AG09309 (cell line): Measurements from ENCODE around the gene CADM1.
A peak's percentile ranks its signal among the peaks of the same experiment; 100 is the strongest.

Experiments used
- DNase-seq: peaks from one replicate; pipeline ENCODE4 v3.0.0-alpha.2; 2010; ENCODE audit warnings: low read depth
- H3K4me3 ChIP-seq: 2 replicates; pipeline ENCODE4 v1.5.1; 2011; ENCODE audit warnings: mild to moderate bottlenecking, low read depth, low read length, moderate library complexity; ENCODE audit not compliant: control insufficient read depth
- CTCF ChIP-seq: IDR thresholded peaks from 2 replicates; pipeline ENCODE4 v1.5.1; 2011; ENCODE audit warnings: mild to moderate bottlenecking, low read depth, low read length, inconsistent platforms; ENCODE audit not compliant: insufficient read depth, control insufficient read depth; ENCODE audit errors: missing control alignments

CADM1 gene

DNA sequence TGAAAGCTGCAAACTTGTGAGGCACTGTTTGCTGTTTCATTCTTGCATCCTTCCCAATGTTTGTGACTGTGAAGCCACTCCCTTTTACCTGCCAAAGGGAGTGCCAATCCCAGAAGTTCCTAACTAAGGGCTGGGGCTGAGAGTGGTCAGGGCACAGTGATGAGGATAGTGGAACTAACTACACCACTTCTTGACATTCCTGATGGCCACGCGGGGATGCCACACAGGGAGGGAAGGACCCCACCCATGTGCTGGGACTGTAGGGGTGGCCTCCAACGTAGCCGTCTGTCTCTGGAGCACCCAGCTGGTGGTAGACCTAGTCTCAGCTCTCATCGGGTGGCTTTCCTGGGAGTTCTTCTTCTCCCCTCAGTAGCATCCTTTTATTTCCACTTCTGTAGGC, 335.5 kb downstream of the CADM1 start:
- no peak for TF ChIP-seq CTCF
- no peak overlapping the region for H3K4me3 ChIP-seq
- DNase-seq: no peak

GRCh38 chr11:115168229-115168671, 336.0 kb downstream of the CADM1 start:
- H3K4me3 ChIP-seq: no peak overlapping the region
- TF ChIP-seq CTCF: no peak
- DNase-seq: peak; percentile 29

DNA sequence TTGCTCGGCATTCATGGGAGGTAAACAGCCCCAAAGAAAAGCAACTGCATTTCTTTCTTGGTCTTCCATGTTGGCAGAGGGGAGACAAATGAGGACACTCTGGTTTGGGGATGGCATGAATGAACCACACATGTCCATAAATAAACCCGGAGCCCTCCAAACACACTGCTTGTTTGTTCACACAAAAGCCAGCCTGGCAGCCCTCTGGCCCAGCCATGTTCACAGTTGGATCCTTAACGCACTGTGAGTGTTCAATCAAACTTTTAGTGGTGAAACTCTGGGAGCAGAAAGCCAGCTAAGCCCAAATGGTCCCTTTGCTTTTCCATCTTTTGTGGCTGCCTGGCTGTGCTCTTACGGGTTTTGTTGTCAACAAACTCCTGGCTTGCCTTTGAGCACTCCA, 336.8 kb downstream of the CADM1 start:
- no peak overlapping the region for H3K4me3 ChIP-seq
- no peak for DNase-seq
- no peak for TF ChIP-seq CTCF

- H3K4me3 ChIP-seq: no peak overlapping the region
- TF ChIP-seq CTCF: no peak
- DNase-seq: no peak
These were observed 337.4 kb downstream of the CADM1 start for GRCh38 chr11:115166820-115167219.

DNA sequence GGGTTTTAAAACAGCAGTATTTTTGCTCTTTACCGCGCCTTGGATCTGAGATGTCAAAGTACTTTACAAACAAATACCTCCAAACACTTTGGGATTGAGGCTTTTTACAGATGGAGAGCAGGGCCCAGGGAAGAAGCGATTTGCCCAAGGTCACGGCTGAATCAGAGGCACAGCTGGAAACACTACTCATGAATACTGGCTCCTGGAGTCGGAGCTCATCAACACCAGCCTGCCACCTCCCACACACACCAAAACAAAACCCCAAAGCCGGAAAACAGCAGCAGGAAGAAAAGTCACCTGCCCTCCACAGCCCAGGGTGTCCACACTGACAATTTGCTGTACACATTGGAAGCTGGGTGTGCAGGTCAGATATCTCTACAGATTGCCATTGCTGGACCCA, 339.4 kb downstream of the CADM1 start:
- TF ChIP-seq CTCF: no peak
- no peak overlapping the region for H3K4me3 ChIP-seq
- DNase-seq: no peak

DNA sequence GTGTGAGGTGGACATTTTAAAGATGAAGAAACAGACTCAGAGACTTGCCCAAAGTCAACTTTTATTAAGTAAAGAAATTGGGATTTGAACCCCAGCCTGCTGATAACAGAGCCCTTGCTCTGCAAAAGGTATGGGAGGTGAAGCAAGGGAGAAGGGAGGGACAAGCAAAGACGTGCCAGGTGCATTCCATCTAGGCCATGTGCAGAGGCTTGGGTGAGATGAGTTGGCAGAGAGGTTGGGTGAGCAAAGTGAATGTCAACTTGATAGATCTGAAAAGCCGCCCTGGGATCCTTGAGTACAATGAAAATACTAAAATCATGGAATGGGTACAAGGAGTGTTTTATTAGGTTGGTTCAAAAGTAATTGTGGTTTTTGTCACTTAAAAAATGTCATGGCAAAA, 341.3 kb downstream of the CADM1 start:
- H3K4me3 ChIP-seq: no peak overlapping the region
- no peak for DNase-seq
- TF ChIP-seq CTCF: no peak

GRCh38 chr11:115161876-115162275, 342.3 kb downstream of the CADM1 start:
- no peak for TF ChIP-seq CTCF
- DNase-seq: no peak
- no peak overlapping the region for H3K4me3 ChIP-seq
